SKM-1 (cell line): ENCODE data around the gene CYP2R1.

Experiments used
- DNase-seq: peaks from one replicate; lab custom pipeline; 2025; ENCODE audit not compliant: unreplicated experiment; lab: John Stamatoyannopoulos, UW

CYP2R1 gene

GRCh38 chr11:14835496-14836492 is 56.2 kb downstream of the CYP2R1 start:
- no peak for DNase-seq
